Astrocyte of the spinal cord (primary cell): ENCODE results near the gene CLASRP.
"Not testable (repeated sequence)": the region's sequence is repeated elsewhere in the genome, so short reads cannot be mapped to it uniquely, and the experiment has no call there.

Experiments used
- DNase-seq: peaks from one replicate; pipeline ENCODE4 v3.0.0; 2011; ENCODE audit warnings: low read depth, low spot score
- H3K4me3 ChIP-seq: 2 replicates; pipeline ENCODE4 v1.5.1; 2011; ENCODE audit warnings: low read depth, mild to moderate bottlenecking, low read length, moderate library complexity
- CTCF ChIP-seq: IDR thresholded peaks from 2 replicates; pipeline ENCODE4 v1.5.1; 2012; ENCODE audit warnings: low read depth, mild to moderate bottlenecking, low read length, inconsistent platforms
- in situ Hi-C: cut with HindIII; loops from 2 replicates; pipeline ENCODE4 v1.10.0; 2017; ENCODE audit warnings: low sequenced_read_pairs

Gene CLASRP

GRCh38 chr19:45118106-45118505 is 79.3 kb downstream of the CLASRP start:
- in situ Hi-C loops = no loop called here

GRCh38 chr19:45118591-45119355 is 79.9 kb downstream of the CLASRP start:
- DNase-seq, in situ Hi-C loops, H3K4me3 ChIP-seq: not testable (repeated sequence)

More at GRCh38 chr19:45118106-45118505, 79.3 kb downstream of the CLASRP start:
- DNase-seq = no peak
- TF ChIP-seq CTCF = no peak
- no peak overlapping the region for H3K4me3 ChIP-seq

GRCh38 chr19:45119582-45119981 is 80.7 kb downstream of the CLASRP start:
- in situ Hi-C loops = no loop called here
- TF ChIP-seq CTCF = no peak
- no peak for DNase-seq
- no peak overlapping the region for H3K4me3 ChIP-seq
